Glomerular endothelial cell (primary cell): ENCODE results near the gene DHRS13. TPM values are rescaled to one million over a fixed set of nuclear protein-coding genes. Genes with fewer than 3 reads are reported as not detected.
"Not testable (repeated sequence)": the region's sequence is repeated elsewhere in the genome, so short reads cannot be mapped to it uniquely, and the experiment has no call there.

Experiments used
- DNase-seq: peaks from one replicate; pipeline ENCODE4 v3.0.0-alpha.2; 2011; ENCODE audit warnings: low read depth, low spot score; ENCODE audit errors: extremely low read depth
- total RNA-seq: library from RNA; depleted of rRNA; stranded (reverse); fragments of >200 nt; gene quantifications from 2 replicates; pipeline ENCODE4 v1.2.3, GENCODE V29; 2015

The DHRS13 gene
- total RNA-seq, 1 donor from 2014 or later, result 5.5 TPM

GRCh38 chr17:28904800-28905199 lies 1.9 kb upstream of the DHRS13 start:
- DNase-seq, result no peak

GRCh38 chr17:28903546-28903841 lies 615 bp upstream of the DHRS13 start:
- DNase-seq, result not testable (repeated sequence)

- no peak for DNase-seq
Observed at GRCh38 chr17:28901866-28902818, 737 bp downstream of the DHRS13 start.

GRCh38 chr17:28900986-28901726 lies 1.7 kb downstream of the DHRS13 start:
- no peak for DNase-seq

- no peak for DNase-seq
Observed at GRCh38 chr17:28899212-28899815, 3.6 kb downstream of the DHRS13 start.

- DNase-seq, result no peak
Observed at GRCh38 chr17:28898527-28898955, 4.3 kb downstream of the DHRS13 start.

- no peak for DNase-seq
Observed at GRCh38 chr17:28897769-28898526, 4.9 kb downstream of the DHRS13 start.

GRCh38 chr17:28896884-28897768 lies 5.8 kb downstream of the DHRS13 start, which contains the start of gene FLOT2:
TSS of gene FLOT2 (minus strand) at chr17:28897733. CDS start at chr17:28897574, 159 bp downstream.
- no peak for DNase-seq

- DNase-seq, result no peak
Observed at GRCh38 chr17:28896491-28896883, 6.4 kb downstream of the DHRS13 start.

- DNase-seq, result no peak
Observed at GRCh38 chr17:28895794-28896447, 7.0 kb downstream of the DHRS13 start.

- not testable (repeated sequence) for DNase-seq
Observed at GRCh38 chr17:28893248-28894183, 9.4 kb downstream of the DHRS13 start.

GRCh38 chr17:28892024-28892423 lies 10.9 kb downstream of the DHRS13 start:
- no peak for DNase-seq

GRCh38 chr17:28891201-28891600 lies 11.7 kb downstream of the DHRS13 start:
- DNase-seq, result no peak

GRCh38 chr17:28889996-28890395 lies 12.9 kb downstream of the DHRS13 start:
- DNase-seq, result no peak

GRCh38 chr17:28888832-28889231 lies 14.0 kb downstream of the DHRS13 start:
- DNase-seq, result no peak

GRCh38 chr17:28887871-28888471 lies 14.9 kb downstream of the DHRS13 start:
- no peak for DNase-seq

- DNase-seq, result no peak
Observed at GRCh38 chr17:28885951-28886350, 16.9 kb downstream of the DHRS13 start.

- DNase-seq, result no peak
Observed at GRCh38 chr17:28885363-28885762, 17.5 kb downstream of the DHRS13 start.
